Measurements from ENCODE around the gene MTERF4. TPM values are rescaled to one million over a fixed set of nuclear protein-coding genes. Genes with fewer than 3 reads are reported as not detected.

The MTERF4 gene
- 32.7 TPM for total RNA-seq

GRCh38 chr2:241102239-241102803 lies at the start of gene MTERF4:
Gene MTERF4, minus strand, starts transcription at chr2:241102287. Its CDS starts 14 bp downstream, at chr2:241102273.
- DNase-seq (ENCODE audit: low spot score) = peak; percentile 84

- DNase-seq (ENCODE audit: low spot score) = peak; percentile 21
Measured at GRCh38 chr2:241150660-241151530, 48.8 kb upstream of the MTERF4 start.

- peak; percentile 96 for DNase-seq (ENCODE audit: low spot score)
Measured at GRCh38 chr2:241149925-241150659, 48.0 kb upstream of the MTERF4 start, which contains the start of gene PPP1R7. Gene PPP1R7, plus strand, starts transcription at chr2:241150467. Its CDS starts 29 bp downstream, at chr2:241150496.

- no peak for DNase-seq (ENCODE audit: low spot score)
Measured at GRCh38 chr2:241149675-241149924, 47.5 kb upstream of the MTERF4 start.

- DNase-seq (ENCODE audit: low spot score) = peak; percentile 95
Measured at GRCh38 chr2:241148891-241149674, 47.0 kb upstream of the MTERF4 start, which contains the start of gene PASK. Gene PASK, minus strand, starts transcription at chr2:241149472. Its CDS starts 6,440 bp downstream, at chr2:241143032.

GRCh38 chr2:241148239-241148638 lies 46.2 kb upstream of the MTERF4 start:
- no peak for DNase-seq (ENCODE audit: low spot score)

GRCh38 chr2:241147336-241147735 lies 45.2 kb upstream of the MTERF4 start:
- DNase-seq (ENCODE audit: low spot score) = no peak

- no peak for DNase-seq (ENCODE audit: low spot score)
Measured at GRCh38 chr2:241146286-241146685, 44.2 kb upstream of the MTERF4 start.

GRCh38 chr2:241142593-241142992 lies 40.5 kb upstream of the MTERF4 start:
- DNase-seq (ENCODE audit: low spot score) = no peak

GRCh38 chr2:241142063-241142462 lies 40.0 kb upstream of the MTERF4 start:
- DNase-seq (ENCODE audit: low spot score) = no peak

- DNase-seq (ENCODE audit: low spot score) = no peak
Measured at GRCh38 chr2:241141214-241141770, 39.2 kb upstream of the MTERF4 start.

GRCh38 chr2:241140445-241140840 lies 38.4 kb upstream of the MTERF4 start:
- DNase-seq (ENCODE audit: low spot score) = no peak

GRCh38 chr2:241139531-241140444 lies 37.7 kb upstream of the MTERF4 start:
- DNase-seq (ENCODE audit: low spot score) = no peak

- no peak for DNase-seq (ENCODE audit: low spot score)
Measured at GRCh38 chr2:241138471-241138870, 36.4 kb upstream of the MTERF4 start.

- no peak for DNase-seq (ENCODE audit: low spot score)
Measured at GRCh38 chr2:241137276-241138190, 35.4 kb upstream of the MTERF4 start.

- no peak for DNase-seq (ENCODE audit: low spot score)
Measured at GRCh38 chr2:241136661-241137260, 34.7 kb upstream of the MTERF4 start.

GRCh38 chr2:241136191-241136590 lies 34.1 kb upstream of the MTERF4 start:
- no peak for DNase-seq (ENCODE audit: low spot score)

- no peak for DNase-seq (ENCODE audit: low spot score)
Measured at GRCh38 chr2:241135737-241136136, 33.6 kb upstream of the MTERF4 start.

- no peak for DNase-seq (ENCODE audit: low spot score)
Measured at GRCh38 chr2:241134711-241135110, 32.6 kb upstream of the MTERF4 start.

Measured in mucosa of gallbladder (tissue), 1 donor.